ENCODE data around the gene DUS3L.

DNA sequence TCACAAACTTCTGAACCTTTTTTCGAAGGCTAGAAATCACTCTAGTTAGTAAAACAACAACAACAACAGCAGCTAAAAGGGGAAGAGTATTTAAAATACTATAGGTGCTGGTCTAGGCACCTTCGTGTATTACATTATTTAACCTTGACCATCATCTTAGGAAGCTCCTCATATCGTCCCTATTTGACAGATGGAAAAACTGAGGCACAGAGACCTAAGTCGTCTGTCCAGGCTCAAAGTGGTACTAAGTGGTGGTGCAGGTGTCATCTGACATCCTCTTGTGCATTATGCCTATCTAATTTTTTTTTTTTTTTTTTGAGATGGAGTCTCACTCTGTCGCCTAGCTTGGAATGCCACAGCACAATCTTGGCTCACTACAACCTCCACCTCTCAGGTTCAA is 41.5 kb downstream of the DUS3L start:
- TF ChIP-seq RAD21 (IDR thresholded peaks at IDR 0.05; ENCODE audit: low read depth) (no peak), FOXM1 (IDR thresholded peaks at IDR 0.05; ENCODE audit: borderline replicate concordance, low read depth) (no peak), EP300 (IDR thresholded peaks at IDR 0.05; ENCODE audit: borderline replicate concordance) (no peak), YY1 (IDR thresholded peaks at IDR 0.05; ENCODE audit: low read depth) (no peak), TAF1 (IDR thresholded peaks at IDR 0.05; ENCODE audit: low read depth) (no peak), TCF12 (IDR thresholded peaks at IDR 0.05; ENCODE audit: low read depth) (no peak), ZBTB7A (IDR thresholded peaks at IDR 0.05; ENCODE audit: low read depth) (no peak), CEBPB (IDR thresholded peaks at IDR 0.05) (no peak), NFIC (IDR thresholded peaks at IDR 0.05) (no peak), EGR1 (IDR thresholded peaks at IDR 0.05) (no peak)
- TF ChIP-seq, protein P1, sequence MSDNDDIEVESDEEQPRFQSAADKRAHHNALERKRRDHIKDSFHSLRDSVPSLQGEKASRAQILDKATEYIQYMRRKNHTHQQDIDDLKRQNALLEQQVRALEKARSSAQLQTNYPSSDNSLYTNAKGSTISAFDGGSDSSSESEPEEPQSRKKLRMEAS (IDR thresholded peaks at IDR 0.05), result no peak
- TF ChIP-seq, protein P2, sequence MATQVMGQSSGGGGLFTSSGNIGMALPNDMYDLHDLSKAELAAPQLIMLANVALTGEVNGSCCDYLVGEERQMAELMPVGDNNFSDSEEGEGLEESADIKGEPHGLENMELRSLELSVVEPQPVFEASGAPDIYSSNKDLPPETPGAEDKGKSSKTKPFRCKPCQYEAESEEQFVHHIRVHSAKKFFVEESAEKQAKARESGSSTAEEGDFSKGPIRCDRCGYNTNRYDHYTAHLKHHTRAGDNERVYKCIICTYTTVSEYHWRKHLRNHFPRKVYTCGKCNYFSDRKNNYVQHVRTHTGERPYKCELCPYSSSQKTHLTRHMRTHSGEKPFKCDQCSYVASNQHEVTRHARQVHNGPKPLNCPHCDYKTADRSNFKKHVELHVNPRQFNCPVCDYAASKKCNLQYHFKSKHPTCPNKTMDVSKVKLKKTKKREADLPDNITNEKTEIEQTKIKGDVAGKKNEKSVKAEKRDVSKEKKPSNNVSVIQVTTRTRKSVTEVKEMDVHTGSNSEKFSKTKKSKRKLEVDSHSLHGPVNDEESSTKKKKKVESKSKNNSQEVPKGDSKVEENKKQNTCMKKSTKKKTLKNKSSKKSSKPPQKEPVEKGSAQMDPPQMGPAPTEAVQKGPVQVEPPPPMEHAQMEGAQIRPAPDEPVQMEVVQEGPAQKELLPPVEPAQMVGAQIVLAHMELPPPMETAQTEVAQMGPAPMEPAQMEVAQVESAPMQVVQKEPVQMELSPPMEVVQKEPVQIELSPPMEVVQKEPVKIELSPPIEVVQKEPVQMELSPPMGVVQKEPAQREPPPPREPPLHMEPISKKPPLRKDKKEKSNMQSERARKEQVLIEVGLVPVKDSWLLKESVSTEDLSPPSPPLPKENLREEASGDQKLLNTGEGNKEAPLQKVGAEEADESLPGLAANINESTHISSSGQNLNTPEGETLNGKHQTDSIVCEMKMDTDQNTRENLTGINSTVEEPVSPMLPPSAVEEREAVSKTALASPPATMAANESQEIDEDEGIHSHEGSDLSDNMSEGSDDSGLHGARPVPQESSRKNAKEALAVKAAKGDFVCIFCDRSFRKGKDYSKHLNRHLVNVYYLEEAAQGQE (IDR thresholded peaks at IDR 0.05; ENCODE audit: low read depth), result no peak
- TF ChIP-seq, protein P3, sequence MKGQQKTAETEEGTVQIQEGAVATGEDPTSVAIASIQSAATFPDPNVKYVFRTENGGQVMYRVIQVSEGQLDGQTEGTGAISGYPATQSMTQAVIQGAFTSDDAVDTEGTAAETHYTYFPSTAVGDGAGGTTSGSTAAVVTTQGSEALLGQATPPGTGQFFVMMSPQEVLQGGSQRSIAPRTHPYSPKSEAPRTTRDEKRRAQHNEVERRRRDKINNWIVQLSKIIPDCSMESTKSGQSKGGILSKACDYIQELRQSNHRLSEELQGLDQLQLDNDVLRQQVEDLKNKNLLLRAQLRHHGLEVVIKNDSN (IDR thresholded peaks at IDR 0.05), result no peak

Data from Ishikawa (cell line).